PC-3 (cell line): ENCODE data around the gene CFAP97D1. TPM values are rescaled to one million over a fixed set of nuclear protein-coding genes. Genes with fewer than 3 reads are reported as not detected.

Source experiments
- ATAC-seq: fragments of 200-7000 bp; cut with Tn5 transposase; 2 replicates; pipeline ENCODE4 v1.9.1; 2020; ENCODE audit warnings: mild to moderate bottlenecking, moderate library complexity
- BruUV-seq: library from RNA; stranded (reverse); fragments of 400-500 nt; replicated peaks from 2 replicates; lab custom pipeline; 2021; lab: Mats Ljungman, UMichigan
- CTCF ChIA-PET: fragments of 300-600 bp; sonication (Branson Sonifier 250); formaldehyde crosslinking; loops from one replicate; lab custom pipeline; 2022; ENCODE audit warnings: antibody characterized with exemption; lab: Charles Lee
- POLR2A ChIA-PET: fragments of 300-600 bp; sonication (Branson Sonifier 250); formaldehyde crosslinking; loops from one replicate; lab custom pipeline; 2022; ENCODE audit warnings: antibody characterized with exemption; ENCODE audit not compliant: unreplicated experiment; lab: Charles Lee
- DNase-seq: peaks from one replicate; pipeline ENCODE4 v3.0.0-alpha.2; 2015
- H2AFZ ChIP-seq: fragments of 300-600 bp; sonication (generic); 2 replicates; pipeline ENCODE4 v1.6.0; 2016; ENCODE audit warnings: antibody characterized with exemption, low read length
- H3F3A ChIP-seq: fragments of 300-600 bp; sonication (generic); one replicate; pipeline ENCODE4 v1.6.0; 2017; ENCODE audit warnings: antibody characterized with exemption, low read length, control low read depth, mild to moderate bottlenecking; ENCODE audit not compliant: unreplicated experiment
- H3K27ac ChIP-seq: fragments of 300-600 bp; sonication (generic); 2 replicates; pipeline ENCODE4 v1.5.1; 2016; ENCODE audit warnings: mild to moderate bottlenecking, low read length
- H3K27me3 ChIP-seq: fragments of 300-600 bp; sonication (generic); 2 replicates; pipeline ENCODE4 v1.6.1; 2016; ENCODE audit warnings: low read length, mixed read lengths
- H3K36me3 ChIP-seq: fragments of 300-600 bp; sonication (generic); 2 replicates; pipeline ENCODE4 v1.6.1; 2016; ENCODE audit warnings: low read depth, mixed run types, low read length, mixed read lengths
- H3K4me1 ChIP-seq: fragments of 300-600 bp; sonication (generic); 2 replicates; pipeline ENCODE4 v1.5.1; 2016; ENCODE audit warnings: low read length; ENCODE audit not compliant: insufficient read depth
- H3K4me2 ChIP-seq: fragments of 300-600 bp; sonication (generic); 2 replicates; pipeline ENCODE4 v1.6.0; 2016; ENCODE audit warnings: low read length
- H3K4me3 ChIP-seq: fragments of 300-600 bp; sonication (generic); 2 replicates; pipeline ENCODE4 v1.5.1; 2016; ENCODE audit warnings: mild to moderate bottlenecking, low read length, mixed read lengths
- H3K79me2 ChIP-seq: fragments of 300-600 bp; sonication (generic); 2 replicates; pipeline ENCODE4 v1.6.1; 2017; ENCODE audit warnings: low read length, mixed read lengths
- H3K9ac ChIP-seq: fragments of 300-600 bp; sonication (generic); 2 replicates; pipeline ENCODE4 v1.6.0; 2016; ENCODE audit warnings: mild to moderate bottlenecking, low read length
- H3K9me2 ChIP-seq: fragments of 300-600 bp; sonication (generic); replicated peaks from 2 replicates; pipeline ENCODE4 v1.6.1; 2016; ENCODE audit warnings: mixed run types, low read length, mixed read lengths
- H3K9me3 ChIP-seq: fragments of 300-600 bp; sonication (generic); 2 replicates; pipeline ENCODE4 v1.6.1; 2016; ENCODE audit warnings: low read length, mixed read lengths
- H4K20me1 ChIP-seq: fragments of 300-600 bp; sonication (generic); 2 replicates; pipeline ENCODE4 v1.6.1; 2016; ENCODE audit warnings: low read length, mixed read lengths
- EZH2 ChIP-seq: fragments of 300-600 bp; sonication (generic); IDR thresholded peaks from one replicate; pipeline ENCODE4 v1.6.1; 2017; ENCODE audit warnings: antibody characterized with exemption, mild to moderate bottlenecking, low read length; ENCODE audit not compliant: unreplicated experiment
- EZH2phosphoT487 ChIP-seq: fragments of 300-600 bp; sonication (generic); IDR thresholded peaks from 2 replicates; pipeline ENCODE4 v1.6.1; 2018; ENCODE audit warnings: mild to moderate bottlenecking, antibody characterized with exemption, low read length, borderline replicate concordance
- intact Hi-C: fragments of 100-400 bp; cut with micrococcal nuclease; formaldehyde crosslinking; loops from 2 replicates; pipeline ENCODE4 v1.9.0; 2023
- total RNA-seq: library from RNA; depleted of rRNA; stranded (reverse); fragments of >200 nt; gene quantifications from 2 replicates; pipeline ENCODE4 v1.2.3, GENCODE V29; 2014
- TF ChIP-seq, protein P1 (sequence below): fragments of 300-600 bp; sonication (generic); conservative IDR thresholded peaks from 2 replicates; pipeline ENCODE4 v1.5.1; 2017; ENCODE audit warnings: antibody characterized with exemption, low read depth, mild to moderate bottlenecking, low read length

Gene CFAP97D1
- total RNA-seq, 1 experiment from 2014 or later, result 0.29 TPM

DNA sequence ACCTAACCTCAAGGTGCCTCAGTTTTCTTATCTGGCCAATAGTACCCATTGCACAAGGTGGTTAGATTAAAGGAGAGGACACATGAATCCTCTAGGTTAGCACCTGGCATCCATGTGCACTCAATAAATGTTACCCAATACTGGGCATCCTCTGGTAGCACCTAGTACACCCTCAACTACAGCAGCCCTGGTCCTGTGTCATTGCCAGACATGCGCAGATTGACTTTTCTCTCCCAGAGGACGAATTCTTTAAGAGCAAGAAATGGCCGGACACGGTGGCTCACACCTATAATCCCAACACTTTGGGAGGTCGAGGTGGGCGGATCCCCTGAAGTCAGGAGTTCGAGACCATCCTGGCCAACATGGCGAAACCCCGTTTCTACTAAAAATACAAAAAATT, 8.8 kb upstream of the CFAP97D1 start:
- ChIA-PET POLR2A (no interaction called here), CTCF (no interaction called here)
- H4K20me1 ChIP-seq, result peaks cover 16% of the 10 kb centered on the region
- peaks cover 46% of the 10 kb centered on the region for H3K36me3 ChIP-seq
- no peaks in the 10 kb centered on the region for H3K4me1 ChIP-seq
- no peaks in the 10 kb centered on the region for H3K9me2 ChIP-seq
- TF ChIP-seq EZH2, result no peak
- TF ChIP-seq EZH2phosphoT487, result no peak
- TF ChIP-seq, protein P1, sequence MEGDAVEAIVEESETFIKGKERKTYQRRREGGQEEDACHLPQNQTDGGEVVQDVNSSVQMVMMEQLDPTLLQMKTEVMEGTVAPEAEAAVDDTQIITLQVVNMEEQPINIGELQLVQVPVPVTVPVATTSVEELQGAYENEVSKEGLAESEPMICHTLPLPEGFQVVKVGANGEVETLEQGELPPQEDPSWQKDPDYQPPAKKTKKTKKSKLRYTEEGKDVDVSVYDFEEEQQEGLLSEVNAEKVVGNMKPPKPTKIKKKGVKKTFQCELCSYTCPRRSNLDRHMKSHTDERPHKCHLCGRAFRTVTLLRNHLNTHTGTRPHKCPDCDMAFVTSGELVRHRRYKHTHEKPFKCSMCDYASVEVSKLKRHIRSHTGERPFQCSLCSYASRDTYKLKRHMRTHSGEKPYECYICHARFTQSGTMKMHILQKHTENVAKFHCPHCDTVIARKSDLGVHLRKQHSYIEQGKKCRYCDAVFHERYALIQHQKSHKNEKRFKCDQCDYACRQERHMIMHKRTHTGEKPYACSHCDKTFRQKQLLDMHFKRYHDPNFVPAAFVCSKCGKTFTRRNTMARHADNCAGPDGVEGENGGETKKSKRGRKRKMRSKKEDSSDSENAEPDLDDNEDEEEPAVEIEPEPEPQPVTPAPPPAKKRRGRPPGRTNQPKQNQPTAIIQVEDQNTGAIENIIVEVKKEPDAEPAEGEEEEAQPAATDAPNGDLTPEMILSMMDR, result no peak
- ATAC-seq, result no peak
- intact Hi-C loops, result no loop called here
- DNase-seq, result no peak
- H2AFZ ChIP-seq, result no peak overlapping the region
- BruUV-seq, result no TSS peak
- H3K9ac ChIP-seq, result no peak overlapping the region
- H3K4me3 ChIP-seq, result no peak overlapping the region
- no peak overlapping the region for H3K27ac ChIP-seq
- H3K4me2 ChIP-seq, result no peak overlapping the region
- H3K9me3 ChIP-seq, result no peaks in the 10 kb centered on the region
- peaks cover 15% of the 10 kb centered on the region for H3K79me2 ChIP-seq
- H3F3A ChIP-seq, result no peaks in the 10 kb centered on the region
- H3K27me3 ChIP-seq, result no peaks in the 10 kb centered on the region

DNA sequence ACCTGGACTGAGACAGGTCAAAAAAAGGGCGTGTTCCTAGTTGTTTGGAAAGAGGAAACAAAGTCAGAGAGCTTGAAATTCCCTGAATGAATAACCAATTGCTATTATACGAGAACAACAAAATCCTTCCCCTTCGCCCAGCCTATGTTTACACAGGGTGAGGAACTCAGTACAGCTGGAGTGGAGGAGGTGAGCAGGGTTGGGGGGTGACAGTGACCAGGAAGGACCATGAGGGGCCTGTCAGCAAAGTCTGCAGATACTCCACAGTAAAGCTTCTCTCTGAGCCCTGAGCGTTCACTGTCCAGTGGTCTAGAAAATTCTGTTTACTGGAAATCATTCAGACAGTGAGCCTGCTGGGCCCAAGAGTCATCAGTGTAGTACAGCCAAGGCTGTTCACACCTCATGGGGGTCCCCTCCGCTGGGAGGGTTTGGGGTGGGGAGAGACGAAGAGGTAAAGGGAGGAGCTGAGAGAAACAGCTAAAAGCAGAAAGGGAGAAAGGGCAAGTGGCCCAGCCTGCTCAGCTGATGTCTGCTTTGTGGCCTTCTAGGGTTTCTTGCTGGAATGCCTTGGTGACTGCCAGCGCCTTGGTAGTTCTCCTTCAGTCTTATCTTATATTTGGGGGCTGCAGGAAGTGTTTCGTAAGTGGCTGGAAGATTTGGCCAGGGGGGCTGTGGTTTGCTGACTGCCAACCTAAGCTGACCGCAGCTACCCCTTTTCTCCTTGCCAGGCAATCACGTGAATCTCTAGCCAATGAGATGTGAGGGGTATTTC, 7.2 kb upstream of the CFAP97D1 start:
- no peak overlapping the region for H3K27ac ChIP-seq
- BruUV-seq, result no TSS peak
- CTCF ChIA-PET, result no interaction called here
- no peak overlapping the region for H3K4me2 ChIP-seq
- H3K79me2 ChIP-seq, result peaks cover 31% of the 10 kb centered on the region
- TF ChIP-seq, protein P1, result no peak
- no peak for TF ChIP-seq EZH2phosphoT487
- TF ChIP-seq EZH2, result no peak
- no peaks in the 10 kb centered on the region for H3F3A ChIP-seq
- no peaks in the 10 kb centered on the region for H3K9me3 ChIP-seq
- no peak for DNase-seq
- no peaks in the 10 kb centered on the region for H3K27me3 ChIP-seq
- peaks cover 53% of the 10 kb centered on the region for H3K36me3 ChIP-seq
- H2AFZ ChIP-seq, result no peak overlapping the region
- no peak for ATAC-seq
- no peak overlapping the region for H3K4me3 ChIP-seq
- no peaks in the 10 kb centered on the region for H3K9me2 ChIP-seq
- H4K20me1 ChIP-seq, result peaks cover 21% of the 10 kb centered on the region
- intact Hi-C loops, result no loop called here
- H3K9ac ChIP-seq, result no peak overlapping the region
- H3K4me1 ChIP-seq, result 0 out of 2 replicates have a peak, but pooled peaks cover 4% of the 10 kb centered on the region
- POLR2A ChIA-PET, result interaction anchor here (0.5 to 0.7 kb wide), 2 partner anchors 19 to 405 kb away, joined by 4 read pairs; no protein-coding TSS in a partner anchor
